Measurements from ENCODE around the gene TTC34.

The TTC34 gene

GRCh38 chr1:2614145-2614544 is 187.3 kb downstream of the TTC34 start:
- TF ChIP-seq EZH2phosphoT487 (IDR thresholded peaks at IDR 0.05; ENCODE audit: low read depth) (no peak), CTCF (IDR thresholded peaks at IDR 0.05; ENCODE audit: low read depth, low read length) (no peak)
- Histone ChIP-seq H4K20me1 (ENCODE audit: insufficient read depth, low read length) (no peaks in the 10 kb centered on the region), H3K27me3 (ENCODE audit: low read depth, low read length) (no peaks in the 10 kb centered on the region), H3K4me2 (ENCODE audit: low read length) (no peak overlapping the region), H3K4me3 (ENCODE audit: low read length) (no peak overlapping the region), H3K9ac (ENCODE audit: low read length) (no peak overlapping the region), H2AFZ (ENCODE audit: low read depth, low read length) (no peak overlapping the region), H3K9me3 (ENCODE audit: insufficient read depth, low read length) (no peaks in the 10 kb centered on the region), H3K27ac (ENCODE audit: low read length) (no peak overlapping the region), H3K4me1 (ENCODE audit: low read length) (no peaks in the 10 kb centered on the region), H3K36me3 (replicated peaks; ENCODE audit: low read depth, low read length) (no peaks in the 10 kb centered on the region), H3K79me2 (ENCODE audit: low read length) (no peaks in the 10 kb centered on the region)

GRCh38 chr1:2612591-2613365 is 188.7 kb downstream of the TTC34 start:
- no peaks in the 10 kb centered on the region for H3K9me3 ChIP-seq (ENCODE audit: insufficient read depth, low read length)
- H4K20me1 ChIP-seq (ENCODE audit: insufficient read depth, low read length), result no peaks in the 10 kb centered on the region
- no peak overlapping the region for H2AFZ ChIP-seq (ENCODE audit: low read depth, low read length)
- H3K27ac ChIP-seq (ENCODE audit: low read length), result no peak overlapping the region
- H3K36me3 ChIP-seq (replicated peaks; ENCODE audit: low read depth, low read length), result no peaks in the 10 kb centered on the region
- no peaks in the 10 kb centered on the region for H3K79me2 ChIP-seq (ENCODE audit: low read length)
- no peak overlapping the region for H3K9ac ChIP-seq (ENCODE audit: low read length)
- H3K27me3 ChIP-seq (ENCODE audit: low read depth, low read length), result no peaks in the 10 kb centered on the region
- no peak overlapping the region for H3K4me2 ChIP-seq (ENCODE audit: low read length)
- TF ChIP-seq EZH2phosphoT487 (IDR thresholded peaks at IDR 0.05; ENCODE audit: low read depth) (no peak), CTCF (IDR thresholded peaks at IDR 0.05; ENCODE audit: low read depth, low read length) (no peak)
- no peak overlapping the region for H3K4me3 ChIP-seq (ENCODE audit: low read length)
- no peaks in the 10 kb centered on the region for H3K4me1 ChIP-seq (ENCODE audit: low read length)

GRCh38 chr1:2611621-2612437 is 189.7 kb downstream of the TTC34 start:
- TF ChIP-seq CTCF (IDR thresholded peaks at IDR 0.05; ENCODE audit: low read depth, low read length) (no peak), EZH2phosphoT487 (IDR thresholded peaks at IDR 0.05; ENCODE audit: low read depth) (no peak)
- no peaks in the 10 kb centered on the region for H3K27me3 ChIP-seq (ENCODE audit: low read depth, low read length)
- no peaks in the 10 kb centered on the region for H4K20me1 ChIP-seq (ENCODE audit: insufficient read depth, low read length)
- no peaks in the 10 kb centered on the region for H3K79me2 ChIP-seq (ENCODE audit: low read length)
- H3K4me2 ChIP-seq (ENCODE audit: low read length), result no peak overlapping the region
- H3K36me3 ChIP-seq (replicated peaks; ENCODE audit: low read depth, low read length), result no peaks in the 10 kb centered on the region
- no peaks in the 10 kb centered on the region for H3K4me1 ChIP-seq (ENCODE audit: low read length)
- no peak overlapping the region for H2AFZ ChIP-seq (ENCODE audit: low read depth, low read length)
- no peak overlapping the region for H3K27ac ChIP-seq (ENCODE audit: low read length)
- H3K4me3 ChIP-seq (ENCODE audit: low read length), result no peak overlapping the region
- no peak overlapping the region for H3K9ac ChIP-seq (ENCODE audit: low read length)
- H3K9me3 ChIP-seq (ENCODE audit: insufficient read depth, low read length), result no peaks in the 10 kb centered on the region

- Histone ChIP-seq H3K79me2 (ENCODE audit: low read length) (no peaks in the 10 kb centered on the region), H3K9ac (ENCODE audit: low read length) (no peak overlapping the region), H3K27ac (ENCODE audit: low read length) (no peak overlapping the region), H3K4me3 (ENCODE audit: low read length) (no peak overlapping the region), H3K27me3 (ENCODE audit: low read depth, low read length) (no peaks in the 10 kb centered on the region), H3K9me3 (ENCODE audit: insufficient read depth, low read length) (no peaks in the 10 kb centered on the region), H2AFZ (ENCODE audit: low read depth, low read length) (no peak overlapping the region), H3K4me2 (ENCODE audit: low read length) (no peak overlapping the region), H3K4me1 (ENCODE audit: low read length) (no peaks in the 10 kb centered on the region), H3K36me3 (replicated peaks; ENCODE audit: low read depth, low read length) (no peaks in the 10 kb centered on the region), H4K20me1 (ENCODE audit: insufficient read depth, low read length) (no peaks in the 10 kb centered on the region)
- TF ChIP-seq EZH2phosphoT487 (IDR thresholded peaks at IDR 0.05; ENCODE audit: low read depth), result no peak
- no peak for TF ChIP-seq CTCF (IDR thresholded peaks at IDR 0.05; ENCODE audit: low read depth, low read length)
These were observed 190.4 kb downstream of the TTC34 start for GRCh38 chr1:2611031-2611501.
